ENCODE data around the gene IFNGR2. TPM values are rescaled to one million over a fixed set of nuclear protein-coding genes. Genes with fewer than 3 reads are reported as not detected.

IFNGR2 gene
- total and polyA plus RNA-seq, 2 experiments from 2014 or later = 21.9 to 29.4 TPM

- Histone ChIP-seq H3K79me2 (replicated peaks; ENCODE audit: insufficient read depth) (peaks cover 74% of the 10 kb centered on the region), H3K4me3 (no peak overlapping the region), H3K36me3 (ENCODE audit: insufficient read depth) (peaks cover 5% of the 10 kb centered on the region; the same call in 1 of the 2 replicates), H3K4me2 (no peak overlapping the region), H2AFZ (no peak overlapping the region), H3K27ac (ENCODE audit: low read depth) (no peak overlapping the region), H3F3A (replicated peaks; ENCODE audit: low read depth) (peaks cover 8% of the 10 kb centered on the region; the same call in 1 of the 2 replicates), H3K27me3 (ENCODE audit: insufficient read depth) (no peaks in the 10 kb centered on the region), H4K20me1 (replicated peaks; ENCODE audit: insufficient read depth) (peaks cover 19% of the 10 kb centered on the region), H3K9me2 (ENCODE audit: insufficient read depth) (no peaks in the 10 kb centered on the region), H3K4me1 (ENCODE audit: insufficient read depth) (peaks cover 11% of the 10 kb centered on the region)
- DNase-seq (ENCODE audit: low spot score) = no peak
- H3K4me1 Mint-ChIP-seq = peaks cover 15% of the 10 kb centered on the region
- peak; percentile 20; the same call in 2 of the 3 replicates for ATAC-seq
- H3K36me3 Mint-ChIP-seq (ENCODE audit: low read depth) = peaks cover 28% of the 10 kb centered on the region
- no peaks in the 10 kb centered on the region; the same call in 2 of the 3 replicates for H3K9me3 Mint-ChIP-seq
- TF ChIP-seq, protein P1, sequence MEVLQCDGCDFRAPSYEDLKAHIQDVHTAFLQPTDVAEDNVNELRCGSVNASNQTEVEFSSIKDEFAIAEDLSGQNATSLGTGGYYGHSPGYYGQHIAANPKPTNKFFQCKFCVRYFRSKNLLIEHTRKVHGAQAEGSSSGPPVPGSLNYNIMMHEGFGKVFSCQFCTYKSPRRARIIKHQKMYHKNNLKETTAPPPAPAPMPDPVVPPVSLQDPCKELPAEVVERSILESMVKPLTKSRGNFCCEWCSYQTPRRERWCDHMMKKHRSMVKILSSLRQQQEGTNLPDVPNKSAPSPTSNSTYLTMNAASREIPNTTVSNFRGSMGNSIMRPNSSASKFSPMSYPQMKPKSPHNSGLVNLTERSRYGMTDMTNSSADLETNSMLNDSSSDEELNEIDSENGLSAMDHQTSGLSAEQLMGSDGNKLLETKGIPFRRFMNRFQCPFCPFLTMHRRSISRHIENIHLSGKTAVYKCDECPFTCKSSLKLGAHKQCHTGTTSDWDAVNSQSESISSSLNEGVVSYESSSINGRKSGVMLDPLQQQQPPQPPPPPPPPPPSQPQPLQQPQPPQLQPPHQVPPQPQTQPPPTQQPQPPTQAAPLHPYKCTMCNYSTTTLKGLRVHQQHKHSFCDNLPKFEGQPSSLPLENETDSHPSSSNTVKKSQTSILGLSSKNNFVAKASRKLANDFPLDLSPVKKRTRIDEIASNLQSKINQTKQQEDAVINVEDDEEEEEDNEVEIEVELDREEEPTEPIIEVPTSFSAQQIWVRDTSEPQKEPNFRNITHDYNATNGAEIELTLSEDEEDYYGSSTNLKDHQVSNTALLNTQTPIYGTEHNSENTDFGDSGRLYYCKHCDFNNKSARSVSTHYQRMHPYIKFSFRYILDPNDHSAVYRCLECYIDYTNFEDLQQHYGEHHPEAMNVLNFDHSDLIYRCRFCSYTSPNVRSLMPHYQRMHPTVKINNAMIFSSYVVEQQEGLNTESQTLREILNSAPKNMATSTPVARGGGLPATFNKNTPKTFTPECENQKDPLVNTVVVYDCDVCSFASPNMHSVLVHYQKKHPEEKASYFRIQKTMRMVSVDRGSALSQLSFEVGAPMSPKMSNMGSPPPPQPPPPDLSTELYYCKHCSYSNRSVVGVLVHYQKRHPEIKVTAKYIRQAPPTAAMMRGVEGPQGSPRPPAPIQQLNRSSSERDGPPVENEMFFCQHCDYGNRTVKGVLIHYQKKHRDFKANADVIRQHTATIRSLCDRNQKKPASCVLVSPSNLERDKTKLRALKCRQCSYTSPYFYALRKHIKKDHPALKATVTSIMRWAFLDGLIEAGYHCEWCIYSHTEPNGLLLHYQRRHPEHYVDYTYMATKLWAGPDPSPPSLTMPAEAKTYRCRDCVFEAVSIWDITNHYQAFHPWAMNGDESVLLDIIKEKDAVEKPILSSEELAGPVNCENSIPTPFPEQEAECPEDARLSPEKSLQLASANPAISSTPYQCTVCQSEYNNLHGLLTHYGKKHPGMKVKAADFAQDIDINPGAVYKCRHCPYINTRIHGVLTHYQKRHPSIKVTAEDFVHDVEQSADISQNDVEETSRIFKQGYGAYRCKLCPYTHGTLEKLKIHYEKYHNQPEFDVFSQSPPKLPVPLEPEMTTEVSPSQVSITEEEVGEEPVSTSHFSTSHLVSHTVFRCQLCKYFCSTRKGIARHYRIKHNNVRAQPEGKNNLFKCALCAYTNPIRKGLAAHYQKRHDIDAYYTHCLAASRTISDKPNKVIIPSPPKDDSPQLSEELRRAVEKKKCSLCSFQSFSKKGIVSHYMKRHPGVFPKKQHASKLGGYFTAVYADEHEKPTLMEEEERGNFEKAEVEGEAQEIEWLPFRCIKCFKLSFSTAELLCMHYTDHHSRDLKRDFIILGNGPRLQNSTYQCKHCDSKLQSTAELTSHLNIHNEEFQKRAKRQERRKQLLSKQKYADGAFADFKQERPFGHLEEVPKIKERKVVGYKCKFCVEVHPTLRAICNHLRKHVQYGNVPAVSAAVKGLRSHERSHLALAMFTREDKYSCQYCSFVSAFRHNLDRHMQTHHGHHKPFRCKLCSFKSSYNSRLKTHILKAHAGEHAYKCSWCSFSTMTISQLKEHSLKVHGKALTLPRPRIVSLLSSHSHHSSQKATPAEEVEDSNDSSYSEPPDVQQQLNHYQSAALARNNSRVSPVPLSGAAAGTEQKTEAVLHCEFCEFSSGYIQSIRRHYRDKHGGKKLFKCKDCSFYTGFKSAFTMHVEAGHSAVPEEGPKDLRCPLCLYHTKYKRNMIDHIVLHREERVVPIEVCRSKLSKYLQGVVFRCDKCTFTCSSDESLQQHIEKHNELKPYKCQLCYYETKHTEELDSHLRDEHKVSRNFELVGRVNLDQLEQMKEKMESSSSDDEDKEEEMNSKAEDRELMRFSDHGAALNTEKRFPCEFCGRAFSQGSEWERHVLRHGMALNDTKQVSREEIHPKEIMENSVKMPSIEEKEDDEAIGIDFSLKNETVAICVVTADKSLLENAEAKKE (CRISPR knock-in tag; IDR thresholded peaks at IDR 0.05) = no peak
- TF ChIP-seq POLR2AphosphoS5 (IDR thresholded peaks at IDR 0.05; ENCODE audit: low read depth) = no peak
- TF ChIP-seq, protein P2, sequence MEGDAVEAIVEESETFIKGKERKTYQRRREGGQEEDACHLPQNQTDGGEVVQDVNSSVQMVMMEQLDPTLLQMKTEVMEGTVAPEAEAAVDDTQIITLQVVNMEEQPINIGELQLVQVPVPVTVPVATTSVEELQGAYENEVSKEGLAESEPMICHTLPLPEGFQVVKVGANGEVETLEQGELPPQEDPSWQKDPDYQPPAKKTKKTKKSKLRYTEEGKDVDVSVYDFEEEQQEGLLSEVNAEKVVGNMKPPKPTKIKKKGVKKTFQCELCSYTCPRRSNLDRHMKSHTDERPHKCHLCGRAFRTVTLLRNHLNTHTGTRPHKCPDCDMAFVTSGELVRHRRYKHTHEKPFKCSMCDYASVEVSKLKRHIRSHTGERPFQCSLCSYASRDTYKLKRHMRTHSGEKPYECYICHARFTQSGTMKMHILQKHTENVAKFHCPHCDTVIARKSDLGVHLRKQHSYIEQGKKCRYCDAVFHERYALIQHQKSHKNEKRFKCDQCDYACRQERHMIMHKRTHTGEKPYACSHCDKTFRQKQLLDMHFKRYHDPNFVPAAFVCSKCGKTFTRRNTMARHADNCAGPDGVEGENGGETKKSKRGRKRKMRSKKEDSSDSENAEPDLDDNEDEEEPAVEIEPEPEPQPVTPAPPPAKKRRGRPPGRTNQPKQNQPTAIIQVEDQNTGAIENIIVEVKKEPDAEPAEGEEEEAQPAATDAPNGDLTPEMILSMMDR (conservative IDR thresholded peaks at IDR 0.05; ENCODE audit: low read depth in 2 of 2) = no peak
- no peak for TF ChIP-seq EZH2phosphoT487 (IDR thresholded peaks at IDR 0.05; ENCODE audit: unreplicated experiment)
- no peak for TF ChIP-seq JUNB (IDR thresholded peaks at IDR 0.05; ENCODE audit: unreplicated experiment)
- no peak for TF ChIP-seq CREB1 (CRISPR knock-in tag; IDR thresholded peaks at IDR 0.05; ENCODE audit: low read depth)
- TF ChIP-seq, protein P3, sequence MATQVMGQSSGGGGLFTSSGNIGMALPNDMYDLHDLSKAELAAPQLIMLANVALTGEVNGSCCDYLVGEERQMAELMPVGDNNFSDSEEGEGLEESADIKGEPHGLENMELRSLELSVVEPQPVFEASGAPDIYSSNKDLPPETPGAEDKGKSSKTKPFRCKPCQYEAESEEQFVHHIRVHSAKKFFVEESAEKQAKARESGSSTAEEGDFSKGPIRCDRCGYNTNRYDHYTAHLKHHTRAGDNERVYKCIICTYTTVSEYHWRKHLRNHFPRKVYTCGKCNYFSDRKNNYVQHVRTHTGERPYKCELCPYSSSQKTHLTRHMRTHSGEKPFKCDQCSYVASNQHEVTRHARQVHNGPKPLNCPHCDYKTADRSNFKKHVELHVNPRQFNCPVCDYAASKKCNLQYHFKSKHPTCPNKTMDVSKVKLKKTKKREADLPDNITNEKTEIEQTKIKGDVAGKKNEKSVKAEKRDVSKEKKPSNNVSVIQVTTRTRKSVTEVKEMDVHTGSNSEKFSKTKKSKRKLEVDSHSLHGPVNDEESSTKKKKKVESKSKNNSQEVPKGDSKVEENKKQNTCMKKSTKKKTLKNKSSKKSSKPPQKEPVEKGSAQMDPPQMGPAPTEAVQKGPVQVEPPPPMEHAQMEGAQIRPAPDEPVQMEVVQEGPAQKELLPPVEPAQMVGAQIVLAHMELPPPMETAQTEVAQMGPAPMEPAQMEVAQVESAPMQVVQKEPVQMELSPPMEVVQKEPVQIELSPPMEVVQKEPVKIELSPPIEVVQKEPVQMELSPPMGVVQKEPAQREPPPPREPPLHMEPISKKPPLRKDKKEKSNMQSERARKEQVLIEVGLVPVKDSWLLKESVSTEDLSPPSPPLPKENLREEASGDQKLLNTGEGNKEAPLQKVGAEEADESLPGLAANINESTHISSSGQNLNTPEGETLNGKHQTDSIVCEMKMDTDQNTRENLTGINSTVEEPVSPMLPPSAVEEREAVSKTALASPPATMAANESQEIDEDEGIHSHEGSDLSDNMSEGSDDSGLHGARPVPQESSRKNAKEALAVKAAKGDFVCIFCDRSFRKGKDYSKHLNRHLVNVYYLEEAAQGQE (IDR thresholded peaks at IDR 0.05; ENCODE audit: unreplicated experiment) = no peak
- no peak for TF ChIP-seq ZNF331 (CRISPR knock-in tag; IDR thresholded peaks at IDR 0.05; ENCODE audit: low read depth)
- no peak for TF ChIP-seq EZH2 (IDR thresholded peaks at IDR 0.05; ENCODE audit: low read depth, unreplicated experiment)
- no peak for TF ChIP-seq STAT1 (IDR thresholded peaks at IDR 0.05; ENCODE audit: unreplicated experiment)
- TF ChIP-seq NANOG (IDR thresholded peaks at IDR 0.05; ENCODE audit: borderline replicate concordance) = no peak
- no peak for TF ChIP-seq ZNF114 (CRISPR knock-in tag; IDR thresholded peaks at IDR 0.05)
- no peak overlapping the region for H3K4me3 Mint-ChIP-seq
- H3K27ac Mint-ChIP-seq = no peak overlapping the region
- H3K27me3 Mint-ChIP-seq (ENCODE audit: insufficient read depth, low read depth, poor library complexity) = peaks cover 4% of the 10 kb centered on the region
Measured at GRCh38 chr21:33414068-33414467, 10.9 kb downstream of the IFNGR2 start.
